Heart right ventricle (tissue), 16 donors: ENCODE measurements around the gene KL. TPM values are rescaled to one million over a fixed set of nuclear protein-coding genes. Genes with fewer than 3 reads are reported as not detected.

Experiments
- ATAC-seq, 8 donors: fragments of 200-7000 bp; cut with Tn5 transposase; one replicate each; pipeline ENCODE4 v1.9.1; 2020; ENCODE audit warnings: mild to moderate bottlenecking in 8 of 8, moderate library complexity in 8 of 8, moderate number of reproducible peaks in 1 of 8
- DNase-seq, 2 donors: peaks; one replicate each; pipeline ENCODE4 v3.0.0-alpha.2; 2020
- H3K27ac ChIP-seq, 10 donors: fragments of 200-600 bp; sonication (generic) in 2 of 10; one replicate each; pipeline versions ENCODE4 v1.5.0 to v1.8.0; 2020 to 2022; ENCODE audit warnings: mild to moderate bottlenecking in 3 of 10
- H3K27me3 ChIP-seq, 7 donors: fragments of 200-600 bp; one replicate each; pipeline ENCODE4 v1.8.0; 2021 to 2022; ENCODE audit warnings: mild to moderate bottlenecking in 2 of 7
- H3K36me3 ChIP-seq, 9 donors: fragments of 200-600 bp; sonication (generic) in 1 of 9; one replicate each; pipeline versions ENCODE4 v1.5.0 to v1.8.0; 2020 to 2022; ENCODE audit warnings: mild to moderate bottlenecking in 2 of 9
- H3K4me1 ChIP-seq, 9 donors: fragments of 200-600 bp; sonication (generic) in 1 of 9; one replicate each; pipeline versions ENCODE4 v1.5.0 to v1.8.0; 2020 to 2022; ENCODE audit warnings: mild to moderate bottlenecking in 4 of 9
- H3K4me3 ChIP-seq, 10 donors: fragments of 200-600 bp; sonication (generic) in 2 of 10; one replicate each; pipeline versions ENCODE4 v1.5.0 to v1.8.0; 2020 to 2022; ENCODE audit warnings: mild to moderate bottlenecking in 7 of 10, moderate library complexity in 2 of 10
- H3K9me3 ChIP-seq, 11 donors: fragments of 200-600 bp in 10 of 11; sonication (generic) in 2 of 11; one replicate each; pipeline versions ENCODE4 v1.5.0 to v1.8.0; 2013 to 2022; ENCODE audit warnings: mild to moderate bottlenecking in 2 of 11, control low read depth in 1 of 11, moderate library complexity in 1 of 11
- CTCF ChIP-seq, 9 donors: fragments of 200-600 bp; sonication (generic) in 2 of 9; IDR thresholded peaks; one replicate each; pipeline versions ENCODE4 v1.5.0 to v1.8.0; 2021 to 2022; ENCODE audit warnings: antibody characterized with exemption in 9 of 9, mild to moderate bottlenecking in 5 of 9, moderate library complexity in 1 of 9
- WGBS, 2 donors: extraction: QIAGEN DNeasy Blood & Tissue Kit; methylation state at CpG; one replicate each; pipeline ENCODE4 v1.1.7; 2013; ENCODE audit warnings: inconsistent platforms in 1 of 2; 5-methylcytosine and 5-hydroxymethylcytosine counted together
- intact Hi-C, 10 donors: fragments of 100-400 bp; cut with DNase I; formaldehyde crosslinking; loops; one replicate each; pipeline versions ENCODE4 v1.11.1 to v1.14.2; 2022
- polyA plus RNA-seq, 2 donors: library from polyadenylated mRNA; stranded (reverse); fragments of 200-250 nt; gene quantifications; one replicate each; pipeline ENCODE4 v1.2.3, GENCODE V29; 2013
- total RNA-seq, 10 donors: library from RNA; stranded (reverse); fragmentation: NEBNext Ultra II Directional in 3 of 10; extraction: Animal tissue kit (Norgen Biotek cat#: 25700) in 3 of 10; gene quantifications; one replicate each; pipeline versions ENCODE4 v1.2.1 to v1.2.4, GENCODE V29; 2021 to 2023
- donor health status: Arrhythmogenic right ventricular cardiomyopathy.
- donor health status: ischemic (EF 13 %, LVEDD 7.1; RV severe dilation, severe dysfunction).
- donor health status: healthy with polysubstance abuse.
- donor health status: DM: no; HTN: yes; CAD: no.
- donor health status: DM: no; HTN: no; CAD: no.
- donor health status: ischemic (EF 25% LVEDD 6.9; RV normal size, moderate dysfunction).
- donor health status: ischemic (EF 25% LVEDD 5.7; RV mildly dilated, moderate dysfunction).
- donor health status: healthy.
- donor health status: DM: yes; HTN: yes; CAD: no.
- donor health status: Ischemic cardiomyopathy.
- donor health status: ischemic (EF 35%, LVEDD 5.7; RV mildly dilated, moderate dysfunction).
- donor health status: nonischemic (EF 11% LVEDD 7.7; RV severe dilation, severe dysfunction).
- donor health status: DM: yes; HTN: yes; CAD: no.
- donor health status: PGD.
- donor health status: ischemic (EF 29% LVEDD 5.4; RV normal size, mild dysfunction).
- donor health status: nonischemic (EF 23%, LVEDD 6.1; RV moderate dilation, normal function).

KL gene
- total and polyA plus RNA-seq, 12 donors = 0.80 to 2.7 (median 1.3) TPM

GRCh38 chr13:33089311-33089710 lies 73.1 kb downstream of the KL start:
- TF ChIP-seq CTCF (IDR thresholded peaks at IDR 0.05) = no peak
- Histone ChIP-seq H3K36me3 (no peaks in the 10 kb centered on the region), H3K27me3 (no peaks in the 10 kb centered on the region), H3K9me3 (no peaks in the 10 kb centered on the region), H3K4me1 (peaks cover 0 to 28% (median 6%) of the 10 kb centered on the region in 9 donors), H3K4me3 (no peak overlapping the region), H3K27ac (no peak overlapping the region)
- 96 to 100% methylated on average over 3 of the region's 3 CpGs for WGBS, 2 donors
- ATAC-seq (no peak), DNase-seq (no peak)
- intact Hi-C loops = no loop called here

- no peak for TF ChIP-seq CTCF (IDR thresholded peaks at IDR 0.05)
- ATAC-seq = peak in 2 of 8 donors; percentile 16 to 47
- H3K27me3 ChIP-seq = no peaks in the 10 kb centered on the region
- WGBS, 2 donors = 55 to 64% methylated on average over 4 of the region's 4 CpGs
- intact Hi-C loops = no loop called here
- H3K36me3 ChIP-seq = no peaks in the 10 kb centered on the region
- H3K27ac ChIP-seq = peak overlapping the region in 1 of 10 donors; percentile 4
- no peaks in the 10 kb centered on the region for H3K9me3 ChIP-seq
- DNase-seq = no peak
- H3K4me1 ChIP-seq = peaks cover 0 to 28% (median 6%) of the 10 kb centered on the region in 9 donors
- no peak overlapping the region for H3K4me3 ChIP-seq
Observed at GRCh38 chr13:33090755-33091414, 74.7 kb downstream of the KL start.

- no peak for DNase-seq
- H3K36me3 ChIP-seq = no peaks in the 10 kb centered on the region
- no peak overlapping the region for H3K4me3 ChIP-seq
- no peaks in the 10 kb centered on the region for H3K27me3 ChIP-seq
- 95 to 97% methylated on average over 5 of the region's 5 CpGs for WGBS, 2 donors
- peaks cover 0 to 28% (median 6%) of the 10 kb centered on the region in 9 donors for H3K4me1 ChIP-seq
- intact Hi-C loops = no loop called here
- TF ChIP-seq CTCF (IDR thresholded peaks at IDR 0.05) = no peak
- no peak for ATAC-seq
- no peaks in the 10 kb centered on the region for H3K9me3 ChIP-seq
- H3K27ac ChIP-seq = no peak overlapping the region
Observed at GRCh38 chr13:33091415-33091774, 75.2 kb downstream of the KL start.

- intact Hi-C loops = no loop called here
- DNase-seq = no peak
- peaks cover 0 to under 1% (median 0%) of the 10 kb centered on the region in 11 donors for H3K9me3 ChIP-seq
- H3K27me3 ChIP-seq = no peaks in the 10 kb centered on the region
- no peak overlapping the region for H3K4me3 ChIP-seq
- no peak for TF ChIP-seq CTCF (IDR thresholded peaks at IDR 0.05)
- 74% methylated on average over 11 of the region's 11 CpGs for WGBS, 2 donors
- H3K4me1 ChIP-seq = peaks cover 0 to 28% (median 6%) of the 10 kb centered on the region in 9 donors
- ATAC-seq = peak in 6 of 8 donors; percentile 41 to 81 (median 58)
- H3K36me3 ChIP-seq = no peaks in the 10 kb centered on the region
- H3K27ac ChIP-seq = peak overlapping the region in 5 of 10 donors; percentile 9 to 61 (median 19)
Observed at GRCh38 chr13:33092073-33092987, 76.1 kb downstream of the KL start.
